GM11168 (cell line): ENCODE results near the gene CLEC12A.
"Not testable (repeated sequence)": the region's sequence is repeated elsewhere in the genome, so short reads cannot be mapped to it uniquely, and the experiment has no call there.

Experiments used
- in situ Hi-C: fragments of 300-500 bp; cut with MboI; formaldehyde crosslinking; loops from one replicate; pipeline ENCODE4 v1.12.0; 2022; ENCODE audit warnings: low sequenced_read_pairs; ENCODE audit not compliant: unreplicated experiment

CLEC12A gene

DNA sequence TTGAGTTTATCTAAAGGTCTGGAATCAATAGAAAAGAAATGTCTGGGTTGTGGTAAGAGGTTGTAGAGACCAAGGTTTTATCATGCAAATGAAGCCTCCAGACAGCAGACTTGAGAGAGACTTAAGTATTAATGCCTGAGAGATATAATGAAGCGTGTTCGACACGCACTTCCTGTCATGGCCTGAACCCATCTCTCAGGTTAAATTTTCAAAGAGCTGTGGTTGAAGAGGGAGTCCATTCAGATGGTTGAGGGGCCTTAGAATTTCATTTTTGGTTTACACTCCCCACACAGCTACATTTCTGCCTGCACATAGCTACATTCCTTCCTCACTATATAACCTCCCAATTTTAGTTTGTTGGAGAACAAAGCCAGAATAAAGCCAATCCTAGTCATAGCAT, 10.1 kb upstream of the CLEC12A start:
- in situ Hi-C loops: no loop called here

DNA sequence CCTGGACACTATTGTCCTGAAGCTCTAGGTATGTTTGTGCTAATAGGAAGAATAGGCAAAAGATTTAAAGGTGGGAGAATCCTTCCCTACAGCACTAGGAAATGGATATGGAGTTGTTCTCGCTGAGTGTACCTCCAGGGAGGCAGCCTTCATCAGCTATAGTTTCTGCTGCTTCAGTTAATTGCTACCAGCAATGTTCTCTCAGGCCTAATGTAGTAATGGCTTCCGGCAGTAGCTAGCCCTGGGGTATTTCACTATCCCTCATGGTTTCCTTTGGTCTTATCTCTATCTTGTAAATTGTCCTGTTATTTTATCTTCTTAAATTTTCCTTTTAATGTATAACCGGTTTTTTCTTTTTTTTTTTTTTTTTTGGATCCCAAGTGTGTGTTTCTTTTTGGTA, 9.3 kb upstream of the CLEC12A start:
- in situ Hi-C loops: no loop called here

DNA sequence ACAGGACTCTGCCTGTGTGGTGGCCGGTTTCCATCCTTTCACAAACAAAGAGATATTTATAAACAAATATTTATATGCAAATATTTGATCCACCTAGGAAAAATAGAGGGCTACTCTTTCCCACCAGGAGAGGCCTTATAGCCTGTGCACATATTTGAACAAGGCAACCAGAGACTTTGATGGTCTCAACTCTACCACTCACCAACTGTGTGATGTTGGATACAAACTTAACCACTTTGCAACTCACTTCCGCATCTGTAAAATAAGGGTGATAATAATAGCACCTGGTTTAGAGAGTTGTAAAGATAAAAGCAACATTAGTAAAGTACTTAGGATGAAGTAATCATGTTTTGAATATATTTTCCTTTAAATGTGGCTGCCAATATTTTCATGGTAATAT, 1.5 kb upstream of the CLEC12A start:
- in situ Hi-C loops: no loop called here

DNA sequence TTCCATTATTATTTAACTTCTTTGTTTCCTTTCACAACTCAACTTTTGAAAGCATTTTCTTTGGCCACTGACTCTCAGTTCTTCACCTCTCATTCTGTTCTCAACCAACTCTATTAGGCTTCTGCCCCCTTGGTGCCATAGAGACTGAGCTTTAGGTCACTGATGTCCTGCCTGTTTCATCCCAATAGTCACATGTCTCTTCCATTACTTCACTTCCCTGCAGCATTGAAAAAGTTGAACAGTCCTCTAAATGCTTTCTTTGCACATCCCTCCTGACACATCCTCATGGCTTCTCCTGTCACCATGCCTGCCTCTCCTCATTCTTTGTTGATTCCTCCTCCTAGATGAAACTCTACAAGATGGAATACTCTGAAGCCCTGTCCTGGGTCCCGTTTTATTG, 2.7 kb downstream of the CLEC12A start:
- in situ Hi-C loops: no loop called here

DNA sequence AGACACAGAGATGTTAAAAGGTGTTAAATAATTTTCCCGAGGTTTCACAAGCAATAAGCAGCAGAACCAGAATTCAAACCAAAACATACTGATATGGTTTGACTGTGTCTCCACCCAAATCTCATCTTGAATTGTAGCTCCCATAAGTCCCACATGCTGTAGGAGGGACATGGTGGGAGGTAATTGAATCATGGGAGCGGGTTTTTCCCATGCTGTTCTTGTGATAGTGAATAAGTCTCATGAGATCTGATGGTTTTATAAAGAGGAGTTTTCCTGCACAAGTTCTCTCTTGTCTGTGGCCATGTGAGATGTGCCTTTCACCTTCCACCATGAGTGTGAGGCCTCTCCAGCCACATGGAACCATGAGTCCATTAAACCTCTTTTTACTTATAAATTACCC, 3.5 kb downstream of the CLEC12A start:
- in situ Hi-C loops: not testable (repeated sequence)

DNA sequence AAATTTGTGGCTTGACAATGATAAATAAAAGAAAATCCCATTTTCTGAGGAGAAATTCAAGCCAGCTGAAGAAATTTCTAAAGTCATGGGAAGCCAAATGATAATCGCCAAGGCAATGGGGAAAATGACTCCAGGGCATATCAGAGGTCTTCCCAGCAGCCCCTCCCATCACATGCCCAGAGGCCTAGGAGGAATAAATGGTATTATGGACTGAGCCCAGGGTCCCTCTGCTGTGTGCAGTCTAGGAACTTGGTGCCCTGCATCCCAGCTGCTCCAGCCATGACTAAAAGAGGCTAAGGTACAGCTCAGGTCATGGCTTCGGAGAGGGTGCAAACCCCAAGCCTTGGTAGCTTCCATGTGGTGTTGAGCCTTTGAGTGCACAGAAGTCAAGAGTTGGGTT, 4.4 kb downstream of the CLEC12A start:
- in situ Hi-C loops: no loop called here

DNA sequence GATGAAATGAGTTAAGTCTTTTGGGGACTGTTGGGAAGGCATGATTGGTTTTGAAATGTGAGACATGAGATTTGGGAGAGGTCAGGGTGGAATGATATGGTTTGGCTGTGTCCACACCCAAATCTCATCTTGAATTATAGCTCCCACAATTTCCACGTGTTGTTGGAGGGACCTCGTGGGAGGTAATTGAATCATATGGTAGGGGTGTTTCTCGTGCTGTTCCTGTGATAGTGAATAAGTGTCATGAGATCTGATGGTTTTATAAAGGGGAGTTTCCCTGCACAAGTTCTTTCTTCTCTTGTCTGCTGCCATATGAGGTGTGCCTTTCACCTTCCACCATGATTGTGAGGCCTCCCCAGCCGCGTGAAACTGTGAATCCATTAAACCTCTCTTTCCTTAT, 5.4 kb downstream of the CLEC12A start:
- in situ Hi-C loops: not testable (repeated sequence)

DNA sequence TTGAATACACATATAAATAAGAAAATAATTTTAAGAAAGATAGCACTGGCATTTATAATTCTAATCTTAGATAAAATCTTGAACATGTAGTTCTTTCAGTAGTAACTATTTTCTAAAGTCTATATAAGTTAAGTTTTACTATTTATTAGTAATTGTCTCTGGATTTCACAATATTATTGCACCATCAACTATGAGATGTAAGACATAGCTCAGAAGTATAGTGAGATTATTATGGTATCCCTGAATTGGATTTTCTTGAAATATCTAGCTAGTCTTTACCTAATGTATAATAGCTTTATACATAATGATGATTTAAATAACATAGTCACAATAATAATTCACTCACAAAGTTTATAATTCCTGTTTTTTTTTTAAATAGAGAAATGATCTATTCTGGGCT, 6.7 kb downstream of the CLEC12A start:
- in situ Hi-C loops: no loop called here

DNA sequence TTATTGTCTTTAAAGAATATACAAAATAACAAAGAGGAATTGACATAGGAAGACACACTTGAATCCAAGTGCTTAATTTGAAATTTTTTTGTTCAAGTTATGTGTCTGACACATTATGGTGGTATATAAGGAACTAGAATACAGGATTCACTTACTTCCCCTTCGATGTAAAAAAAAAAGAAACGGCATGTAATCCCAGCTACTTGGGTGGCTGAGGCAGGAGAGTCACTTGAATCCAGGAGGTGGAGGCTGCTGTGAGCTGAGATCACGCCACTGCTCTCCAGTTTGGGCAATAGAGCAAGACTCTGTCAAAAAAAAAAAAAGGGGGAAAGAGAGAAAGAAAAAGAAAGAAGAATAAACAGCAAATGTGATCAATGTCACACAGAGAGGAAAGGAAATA, 8.9 kb downstream of the CLEC12A start:
- in situ Hi-C loops: no loop called here

DNA sequence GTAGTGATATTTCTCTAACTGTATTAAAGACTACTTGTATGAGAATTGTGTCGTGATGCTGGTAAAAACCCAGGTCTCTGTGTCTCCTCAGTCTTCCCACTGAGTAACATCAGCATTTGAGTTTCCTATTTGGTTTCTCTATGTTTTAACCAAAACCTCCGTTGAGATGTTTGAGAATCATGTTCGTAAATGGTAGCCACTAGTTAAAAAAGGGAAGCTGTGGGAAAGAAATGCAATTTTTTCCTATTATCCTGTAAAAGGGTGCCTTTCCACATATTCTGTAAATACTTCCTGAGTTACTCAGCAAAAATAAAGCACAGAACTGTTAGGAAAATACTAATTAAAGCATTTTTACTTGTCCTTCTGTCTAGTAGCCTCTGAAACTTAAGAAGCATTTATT, 20.7 kb downstream of the CLEC12A start:
- in situ Hi-C loops: no loop called here

DNA sequence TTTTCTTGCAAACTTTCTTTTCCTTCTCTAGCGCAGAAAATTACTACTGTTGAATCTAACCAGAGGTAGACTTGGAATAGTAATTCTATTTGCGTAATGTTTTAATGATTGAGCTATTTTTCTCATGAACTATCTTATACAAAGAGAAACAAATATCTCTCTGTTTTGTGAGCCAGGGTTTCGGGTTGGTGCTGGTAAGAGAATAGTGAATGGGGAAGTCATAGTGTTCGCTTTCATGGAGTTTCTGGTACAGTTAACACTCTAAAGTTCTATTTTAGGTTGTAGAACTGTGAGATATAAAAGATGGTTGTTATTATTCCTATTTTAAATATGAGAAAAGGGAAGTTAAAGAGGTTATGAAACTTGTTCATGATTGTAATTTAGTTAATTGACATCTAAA, 21.1 kb downstream of the CLEC12A start:
- in situ Hi-C loops: no loop called here

DNA sequence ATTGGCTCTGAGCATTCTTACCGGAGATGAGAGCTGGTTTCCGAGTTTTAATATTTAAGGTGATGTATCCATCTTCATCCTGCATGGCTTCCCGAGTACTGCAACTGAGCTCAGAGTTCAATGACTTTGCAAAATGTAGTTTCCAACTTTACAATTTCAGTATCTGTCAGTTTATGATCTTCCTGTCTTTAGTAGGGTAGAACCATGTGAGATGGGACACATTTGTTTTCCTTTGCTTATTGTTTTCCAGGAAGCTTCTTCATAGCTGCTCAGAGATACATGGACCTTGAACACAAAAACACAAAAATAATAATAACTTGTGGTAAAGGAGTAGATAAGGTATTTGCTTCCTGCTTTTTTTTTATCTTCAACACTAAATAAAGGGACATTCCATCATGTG, 27.8 kb downstream of the CLEC12A start, which contains the start of gene CLEC1B:
CLEC1B (minus strand) TSS at position 106 of the 400 bp plus-strand sequence; CDS start at position 85, 21 bp downstream.
- in situ Hi-C loops: no loop called here

DNA sequence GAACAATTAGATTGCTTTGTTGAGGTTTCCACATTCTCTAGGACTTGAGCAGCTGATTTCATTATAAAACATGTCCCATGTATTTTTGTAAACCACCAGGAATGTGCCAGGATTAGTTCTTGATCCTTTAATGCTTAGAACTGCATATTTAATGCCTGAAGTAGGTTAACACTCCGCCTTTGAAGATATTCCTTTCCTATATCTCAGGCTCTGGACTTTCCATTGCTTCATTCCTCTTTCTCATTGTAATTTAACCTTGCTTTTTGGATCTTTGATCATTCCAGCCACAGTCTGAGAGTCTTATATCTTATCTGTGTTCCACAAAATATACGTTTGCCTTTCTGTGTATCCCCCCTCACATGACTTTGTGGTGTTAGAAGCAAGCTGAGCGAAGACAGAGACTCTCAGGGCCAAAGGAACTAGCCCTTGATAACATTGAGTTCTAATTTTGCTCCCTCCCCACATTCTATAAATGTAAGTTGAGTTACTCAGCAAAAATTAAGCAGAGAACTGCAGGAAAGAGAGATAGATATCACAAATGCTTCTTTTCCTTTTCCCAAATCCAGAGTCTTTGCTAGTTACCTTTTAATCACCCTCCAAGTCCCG, 30.1 kb downstream of the CLEC12A start:
- in situ Hi-C loops: no loop called here

DNA sequence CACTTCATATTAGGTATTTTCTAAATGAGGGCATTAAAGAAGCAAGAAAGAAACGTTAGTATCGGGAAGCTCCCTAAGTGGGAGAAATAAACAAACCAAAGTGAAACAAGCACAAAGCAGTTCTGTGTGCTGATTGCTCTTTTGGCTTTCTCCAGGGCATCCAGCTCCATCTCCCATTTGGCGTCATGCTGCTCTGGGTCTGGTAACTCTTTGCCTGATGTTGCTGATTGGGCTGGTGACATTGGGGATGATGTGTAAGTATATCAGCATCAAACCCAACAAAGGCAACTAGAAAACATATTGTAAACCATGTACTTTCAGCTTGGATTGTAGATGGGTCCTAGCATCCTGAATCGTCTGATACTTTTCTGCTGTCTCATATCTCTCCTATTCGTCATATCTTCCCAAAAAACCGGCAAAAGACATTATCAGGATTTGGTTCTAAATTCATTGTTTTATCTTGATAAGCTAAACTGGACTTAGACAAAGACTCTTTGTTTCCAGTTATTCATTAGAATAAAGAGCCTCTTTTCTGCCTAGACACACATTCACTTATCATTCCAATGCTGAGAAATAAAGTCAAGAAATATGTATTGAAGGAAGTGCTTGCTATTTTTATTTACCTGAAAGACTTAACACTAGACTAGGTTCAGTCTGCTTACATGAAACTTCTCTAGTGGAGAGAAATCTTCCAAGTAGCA, 41.6 kb downstream of the CLEC12A start:
- in situ Hi-C loops: no loop called here

DNA sequence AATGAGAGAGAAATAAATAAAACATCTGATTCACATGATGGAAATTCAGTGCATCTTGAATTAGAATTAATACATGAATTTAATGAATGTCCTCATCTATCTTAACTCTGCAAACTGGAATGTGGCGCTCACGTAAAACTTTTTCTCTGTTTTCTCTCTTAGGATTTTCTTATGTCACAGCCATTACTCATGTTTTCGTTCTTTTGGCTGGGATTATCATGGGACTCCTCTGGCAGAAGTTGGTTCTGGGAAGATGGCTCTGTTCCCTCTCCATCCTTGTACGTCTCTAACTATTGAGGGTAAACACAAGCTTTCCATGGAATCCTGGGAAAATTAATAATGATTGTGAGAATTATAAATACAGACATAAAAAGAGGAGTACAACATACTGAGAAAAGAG, 44.2 kb downstream of the CLEC12A start:
- in situ Hi-C loops: no loop called here

DNA sequence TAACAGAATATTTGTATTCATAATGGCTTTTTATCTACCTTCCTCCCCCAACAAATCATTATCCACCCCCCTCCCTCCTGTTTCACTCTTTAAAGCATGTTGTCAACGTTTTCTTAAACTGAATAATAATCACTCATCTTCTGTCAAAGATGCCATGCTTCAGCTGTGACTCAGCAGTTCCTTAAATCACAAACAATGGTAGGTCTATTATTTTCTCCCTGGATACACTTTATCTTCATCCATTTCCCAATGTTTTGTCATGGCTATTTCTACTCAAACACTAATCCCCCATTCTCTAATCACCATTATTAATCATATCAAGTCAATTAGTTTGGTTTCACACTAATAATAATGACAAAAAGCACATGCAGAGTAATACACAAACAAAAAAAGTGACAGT, 45.7 kb downstream of the CLEC12A start:
- in situ Hi-C loops: no loop called here

DNA sequence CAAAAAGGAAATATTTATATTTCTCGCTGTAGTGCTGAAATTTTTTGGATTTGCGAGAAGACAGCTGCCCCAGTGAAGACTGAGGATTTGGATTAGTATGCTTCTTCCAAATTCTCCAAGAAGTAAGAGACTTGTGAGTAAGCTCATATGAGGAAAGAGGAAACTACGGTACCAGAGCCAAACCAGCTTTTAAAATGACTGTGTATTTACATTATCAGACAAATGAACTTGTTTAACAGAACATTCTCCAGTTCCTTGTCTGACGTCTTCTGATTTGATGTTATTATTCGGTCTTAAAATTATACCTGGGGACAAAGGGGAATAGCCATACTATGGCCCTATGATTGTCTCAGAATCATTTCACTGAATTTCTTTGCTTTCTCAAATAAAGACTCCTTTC, 47.2 kb downstream of the CLEC12A start:
- in situ Hi-C loops: no loop called here

DNA sequence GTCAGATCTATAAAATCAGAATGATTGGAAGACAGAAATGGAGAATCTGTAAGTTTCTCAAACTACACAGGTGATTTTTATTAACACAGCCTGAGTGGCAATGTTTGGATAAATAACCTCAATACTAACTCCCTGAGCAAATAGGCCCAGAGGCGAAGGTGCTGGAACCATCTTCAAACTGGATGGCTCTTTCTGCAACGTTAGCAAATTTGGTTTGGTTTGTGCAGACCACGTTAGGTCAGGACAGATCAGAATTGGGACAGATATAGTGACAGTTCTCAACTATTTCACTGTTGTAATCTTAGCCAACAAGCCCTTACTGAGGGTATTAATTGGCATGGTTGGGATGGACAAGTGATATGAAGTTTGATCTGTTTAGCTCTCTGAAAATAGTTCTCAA, 50.1 kb downstream of the CLEC12A start:
- in situ Hi-C loops: no loop called here

DNA sequence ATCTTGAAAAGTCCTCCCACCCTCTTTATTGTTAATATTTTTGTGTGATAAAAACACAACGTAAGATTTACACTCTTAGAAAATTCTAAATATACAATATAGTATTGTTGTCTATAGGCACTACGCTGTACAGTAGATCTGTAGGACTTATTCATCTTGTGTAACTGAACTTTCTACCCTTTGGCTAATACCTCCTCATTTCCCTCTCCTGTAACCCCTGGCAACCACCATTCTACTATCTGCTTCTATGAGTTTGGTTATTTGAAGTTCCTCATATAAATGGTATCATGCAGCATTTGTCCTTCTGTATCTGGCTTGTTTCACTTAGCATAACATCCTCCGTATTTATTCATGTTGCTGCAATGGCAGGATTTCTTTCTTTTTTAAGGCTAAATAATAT, 54.0 kb downstream of the CLEC12A start:
- in situ Hi-C loops: no loop called here

DNA sequence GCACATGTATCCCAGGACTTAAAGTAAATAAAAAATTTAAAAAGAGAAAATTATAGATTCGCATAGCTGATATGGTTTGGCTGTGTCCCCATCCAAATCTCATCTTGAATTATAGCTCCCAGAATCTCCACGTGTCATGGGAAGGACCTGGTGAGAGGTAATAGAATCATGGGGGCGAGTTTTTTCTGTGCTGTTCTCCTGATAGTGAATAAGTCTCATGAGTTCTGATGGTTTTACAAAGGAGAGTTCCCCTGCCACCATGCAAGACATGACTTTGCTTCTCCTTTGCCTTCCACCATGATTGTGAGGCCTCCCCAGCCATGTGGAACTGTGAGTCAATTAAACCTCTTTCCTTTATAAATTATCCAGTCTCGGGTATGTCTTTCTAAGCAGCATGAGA, 55.5 kb downstream of the CLEC12A start:
- in situ Hi-C loops: not testable (repeated sequence)

DNA sequence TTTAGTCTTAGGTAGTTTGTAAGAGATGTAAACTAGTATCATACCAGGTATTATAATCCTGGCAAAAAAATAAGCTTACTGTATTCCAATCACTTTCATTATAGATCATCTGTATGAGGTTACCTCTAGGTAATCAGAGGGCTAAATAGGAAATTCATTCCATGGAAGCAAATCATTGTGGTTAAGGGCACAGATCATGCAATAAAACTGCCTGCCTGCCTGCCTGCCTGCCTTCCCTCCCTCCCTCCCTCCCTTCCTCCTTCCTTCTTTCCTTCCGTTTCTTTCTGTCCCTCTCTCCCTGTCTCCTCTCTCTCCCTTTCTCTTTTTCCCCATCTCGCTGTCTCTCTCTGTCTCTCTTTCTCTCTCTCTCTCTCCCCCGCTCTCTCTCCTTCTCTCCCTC, 56.1 kb downstream of the CLEC12A start:
- in situ Hi-C loops: no loop called here

DNA sequence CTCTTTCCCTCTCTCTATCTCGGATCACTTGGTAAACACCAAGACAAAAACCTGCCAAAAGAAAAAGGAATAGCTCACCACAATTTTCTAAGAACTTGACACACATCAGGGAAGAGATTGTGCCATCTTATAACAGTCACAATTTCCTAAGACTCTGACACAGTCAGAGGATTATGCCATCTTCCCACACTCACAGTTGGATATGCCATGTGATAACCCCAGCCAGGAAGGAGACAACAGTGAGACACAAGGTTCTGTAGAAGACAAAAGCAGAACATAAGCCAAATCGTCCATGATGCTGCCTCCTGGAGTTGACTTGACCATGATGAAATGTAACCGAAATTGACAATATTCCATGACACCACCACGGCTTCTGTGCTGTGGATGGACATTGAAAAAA, 56.5 kb downstream of the CLEC12A start:
- in situ Hi-C loops: no loop called here
